ENCODE results near the gene TRIM41.
"Not testable (repeated sequence)": the region's sequence is repeated elsewhere in the genome, so short reads cannot be mapped to it uniquely, and the experiment has no call there.

Gene TRIM41

GRCh38 chr5:181192337-181193046 is 30.6 kb upstream of the TRIM41 start:
- DNase-seq (ENCODE audit: low read depth in 2 of 2): no peak

DNA sequence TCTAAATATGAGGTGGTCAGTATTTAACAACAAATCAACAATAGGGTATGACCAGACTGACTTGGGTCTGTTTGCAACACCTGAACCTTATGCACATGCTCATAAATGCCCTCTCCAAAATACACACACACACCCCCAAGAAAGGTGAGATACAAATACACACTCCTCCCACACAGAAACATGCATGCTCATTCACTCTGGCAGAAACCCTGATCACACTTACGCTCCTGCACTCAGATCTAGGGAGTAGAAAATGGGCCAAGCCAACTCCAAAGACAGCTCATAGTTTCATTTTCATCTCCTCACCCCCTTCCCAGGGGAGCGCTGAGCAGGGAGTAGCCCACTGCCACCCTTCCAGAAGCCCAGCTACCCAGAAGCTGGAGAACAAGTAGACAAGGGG is 29.4 kb upstream of the TRIM41 start:
- no peak for DNase-seq (ENCODE audit: low read depth in 2 of 2)

DNA sequence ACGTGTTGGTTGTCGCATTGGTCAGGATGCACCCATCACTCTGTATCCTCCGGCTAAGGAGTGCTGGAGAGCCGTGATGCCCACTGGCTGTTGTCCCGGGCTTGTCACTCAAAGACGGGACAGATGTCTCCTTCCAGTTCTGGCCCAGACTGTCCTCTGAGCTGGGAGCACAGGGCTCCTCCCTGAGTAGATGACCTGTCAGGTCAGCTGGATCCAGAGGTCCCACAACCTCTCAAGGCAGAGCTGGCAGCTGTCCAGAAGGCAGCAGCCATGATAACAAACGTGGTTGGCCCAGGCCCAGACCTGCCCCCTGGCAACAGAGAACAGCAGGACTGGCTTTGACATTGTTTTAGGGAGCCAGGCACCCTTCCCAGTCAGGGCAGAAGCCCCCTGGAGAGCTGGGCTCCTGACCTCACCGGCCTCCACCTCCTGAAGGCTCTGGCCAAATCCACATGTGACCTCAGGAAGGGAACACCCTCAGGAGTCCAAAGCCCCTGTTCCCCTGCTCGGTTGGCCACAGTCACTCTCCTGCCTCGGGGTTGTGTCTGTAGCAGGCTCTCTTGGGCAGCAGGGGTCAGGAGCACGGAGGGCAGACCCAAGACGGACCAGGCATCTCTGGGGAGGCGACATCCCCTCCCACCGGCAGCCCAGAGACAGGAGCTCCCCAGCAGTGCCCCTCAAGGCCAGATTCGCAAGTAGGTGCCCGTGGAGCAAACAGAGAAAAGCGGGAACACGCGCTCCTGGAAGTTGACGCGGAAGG is 28.4 kb upstream of the TRIM41 start:
- no peak for DNase-seq (ENCODE audit: low read depth in 2 of 2)

GRCh38 chr5:181195249-181195761 is 27.8 kb upstream of the TRIM41 start:
- DNase-seq (ENCODE audit: low read depth in 2 of 2): no peak

- DNase-seq (ENCODE audit: low read depth in 2 of 2): no peak
These were observed 25.6 kb upstream of the TRIM41 start for GRCh38 chr5:181197326-181197951.

DNA sequence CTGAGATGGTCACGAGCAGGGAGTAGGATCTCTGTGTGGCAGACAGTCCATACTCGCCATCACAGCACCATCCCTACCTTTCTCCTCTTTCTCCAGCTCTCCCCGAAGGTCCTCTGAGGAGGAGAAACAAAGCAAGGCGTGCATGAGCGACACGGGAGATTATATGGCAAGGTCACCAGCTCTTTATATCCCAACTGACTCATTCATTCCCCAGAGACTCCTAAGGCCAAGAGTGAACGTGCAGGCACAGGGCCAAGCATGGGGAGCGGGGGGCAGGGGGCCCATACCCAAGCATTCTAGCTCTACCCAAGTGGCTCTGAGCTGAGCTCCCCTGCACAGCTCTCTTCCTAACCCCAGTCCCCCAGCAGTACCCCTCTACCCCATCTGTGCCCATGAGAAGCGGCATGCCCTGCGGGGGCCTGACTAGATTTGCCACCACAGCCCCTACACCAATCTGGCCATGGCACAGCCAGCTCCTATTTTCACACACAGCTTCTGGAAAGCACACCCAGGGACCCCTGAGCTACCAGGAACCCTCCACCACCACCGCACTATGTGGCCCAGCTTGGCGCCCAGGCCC is 24.9 kb upstream of the TRIM41 start:
- no peak for DNase-seq (ENCODE audit: low read depth in 2 of 2)

DNA sequence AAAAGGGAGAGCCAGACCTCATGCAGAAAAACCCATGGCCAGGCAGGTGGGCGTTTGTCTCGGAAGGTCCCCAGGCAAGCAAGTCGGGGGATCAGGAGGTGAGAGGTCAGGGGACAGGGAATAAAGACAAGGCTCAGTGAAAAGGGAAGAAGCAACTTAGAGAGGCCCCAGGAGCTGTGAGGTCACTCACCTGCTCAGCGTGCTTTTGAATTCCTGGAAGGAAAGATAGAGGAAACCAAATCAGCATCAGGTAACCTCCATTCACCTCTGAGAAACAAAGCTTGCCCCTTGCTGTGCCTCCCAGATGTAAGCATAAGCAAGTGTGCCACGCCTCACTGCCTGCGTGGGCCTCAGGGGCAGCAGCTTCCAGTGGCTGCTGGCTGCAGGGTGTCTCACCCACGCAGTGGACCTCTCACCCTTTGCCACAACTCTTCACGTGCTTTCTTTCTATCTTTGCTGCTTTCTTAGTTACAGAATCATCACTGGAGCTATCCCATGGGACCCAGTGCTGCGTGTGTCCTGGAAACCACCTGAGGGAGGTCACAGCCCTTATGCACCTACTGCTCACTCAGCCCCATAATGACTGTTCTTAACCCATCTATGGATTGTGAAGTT is 24.1 kb upstream of the TRIM41 start:
- DNase-seq (ENCODE audit: low read depth in 2 of 2): no peak

DNA sequence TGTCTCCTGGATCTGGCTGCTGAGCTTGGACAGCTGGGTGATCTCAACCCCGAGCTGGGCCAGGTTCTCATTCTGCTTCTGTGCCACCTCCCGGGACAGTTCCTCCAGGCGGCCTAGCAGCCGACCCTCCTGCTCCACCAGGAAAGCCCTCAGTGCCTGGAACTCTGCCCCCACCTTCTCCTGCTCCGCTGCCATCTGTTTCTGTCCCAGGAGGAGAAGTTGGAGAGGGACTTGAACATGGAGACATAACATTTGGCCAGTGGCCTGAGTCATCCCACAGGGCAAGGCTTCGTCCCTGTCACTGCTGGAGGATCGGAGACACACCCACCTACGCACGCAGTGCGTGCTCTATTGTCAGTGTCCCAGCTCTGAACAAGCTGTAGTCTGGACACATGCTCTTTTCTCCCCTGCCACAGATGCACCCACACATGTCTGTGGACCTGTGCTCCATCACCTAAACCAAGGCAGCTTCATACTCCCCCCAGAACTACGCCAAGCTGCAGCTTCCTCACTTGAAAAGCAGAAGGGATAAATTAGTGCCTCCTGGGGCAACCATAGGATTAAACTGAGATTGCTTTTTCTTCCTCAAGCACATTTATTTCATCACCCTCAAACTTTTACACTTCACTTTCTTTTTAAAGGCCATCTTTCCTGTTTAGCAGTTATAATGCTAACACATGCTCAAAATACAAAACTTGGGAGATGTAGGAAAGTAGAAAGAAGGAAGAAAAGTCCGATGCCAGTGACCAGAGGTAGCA is 23.0 kb upstream of the TRIM41 start:
- no peak for DNase-seq (ENCODE audit: low read depth in 2 of 2)

- no peak for DNase-seq (ENCODE audit: low read depth in 2 of 2)
These were observed 22.3 kb upstream of the TRIM41 start for GRCh38 chr5:181200816-181201215.

DNA sequence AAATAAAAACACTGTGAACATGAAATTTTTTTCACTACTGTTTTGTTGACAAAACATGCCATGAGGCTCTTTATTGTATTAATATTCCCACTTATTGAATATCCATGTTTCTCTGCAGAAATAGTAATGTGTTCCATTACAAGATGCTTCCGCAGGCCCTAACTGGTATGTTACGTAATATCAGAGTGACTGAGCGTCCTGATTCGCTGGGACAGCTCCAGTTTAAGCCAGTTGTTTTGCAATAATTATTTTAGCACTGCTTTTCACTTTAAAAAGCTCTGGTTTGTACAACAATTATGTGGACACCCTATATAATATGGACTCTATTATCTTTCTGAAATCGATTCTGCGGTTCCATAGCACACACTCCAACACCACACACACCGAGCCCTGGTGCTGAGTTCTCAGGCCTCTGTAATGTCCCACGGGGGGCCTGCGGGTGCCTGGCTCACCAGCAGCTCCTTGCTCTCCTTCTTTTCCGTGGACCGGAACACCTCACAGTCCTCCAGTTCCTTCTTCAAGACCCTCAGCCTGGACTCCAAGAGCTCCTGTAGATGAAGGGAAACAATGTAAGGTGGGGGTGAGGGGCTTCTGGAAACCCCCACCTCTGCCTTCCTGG is 19.9 kb upstream of the TRIM41 start:
- no peak for DNase-seq (ENCODE audit: low read depth in 2 of 2)

- DNase-seq (ENCODE audit: low read depth in 2 of 2): no peak
These were observed 19.3 kb upstream of the TRIM41 start for GRCh38 chr5:181203777-181204112.

GRCh38 chr5:181204113-181204825 is 18.8 kb upstream of the TRIM41 start:
- DNase-seq (ENCODE audit: low read depth in 2 of 2): no peak

DNA sequence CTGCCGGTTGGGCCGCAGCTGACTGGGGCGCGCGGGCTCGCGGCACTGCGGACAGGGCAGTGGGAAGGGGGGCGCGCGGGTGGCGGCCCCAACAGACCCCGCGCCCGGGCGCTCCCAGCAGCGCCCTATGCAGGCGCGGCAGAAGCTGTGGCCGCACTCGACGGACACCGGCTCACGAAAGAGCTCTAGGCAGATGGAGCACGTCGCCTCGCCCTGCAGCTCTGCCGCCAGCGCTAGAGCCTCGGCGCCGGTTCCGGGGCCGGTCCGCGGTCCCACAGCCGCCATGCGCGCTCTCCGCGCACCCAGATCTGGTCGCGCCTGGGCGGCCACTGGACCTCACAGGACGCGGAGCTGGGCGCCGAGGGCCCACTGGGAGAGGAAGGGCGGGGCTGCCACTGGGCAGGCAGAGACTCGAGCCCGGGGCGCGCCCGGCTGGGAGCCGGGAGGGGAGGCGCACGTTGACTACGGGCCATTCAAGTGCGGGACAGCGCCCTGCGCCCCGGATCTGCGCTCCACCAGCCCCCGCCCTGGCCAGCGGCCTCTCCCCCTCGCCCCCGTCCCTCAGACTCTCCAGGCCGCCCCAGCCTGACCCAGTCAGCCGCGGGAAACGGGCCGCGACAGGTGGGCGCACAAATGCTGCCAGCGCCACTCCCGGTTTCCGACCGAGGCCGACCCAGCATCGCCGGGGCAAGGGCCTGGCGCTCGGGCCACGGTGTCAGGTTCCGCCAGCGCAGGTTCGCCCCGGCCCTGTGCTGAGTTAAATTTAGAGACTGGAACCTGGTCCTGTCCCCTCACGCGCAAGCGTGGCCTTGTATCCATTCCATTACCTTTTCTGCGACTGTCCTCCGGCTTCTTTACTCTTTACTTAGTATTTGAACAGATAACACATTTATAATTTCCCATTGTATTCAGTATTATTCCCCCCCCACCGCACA is 18.0 kb upstream of the TRIM41 start, which contains the start of gene TRIM7:
TRIM7 (minus strand) TSS at position 371 of the 935 bp plus-strand sequence; CDS start at position 285, 86 bp downstream.
- no peak for DNase-seq (ENCODE audit: low read depth in 2 of 2)

DNA sequence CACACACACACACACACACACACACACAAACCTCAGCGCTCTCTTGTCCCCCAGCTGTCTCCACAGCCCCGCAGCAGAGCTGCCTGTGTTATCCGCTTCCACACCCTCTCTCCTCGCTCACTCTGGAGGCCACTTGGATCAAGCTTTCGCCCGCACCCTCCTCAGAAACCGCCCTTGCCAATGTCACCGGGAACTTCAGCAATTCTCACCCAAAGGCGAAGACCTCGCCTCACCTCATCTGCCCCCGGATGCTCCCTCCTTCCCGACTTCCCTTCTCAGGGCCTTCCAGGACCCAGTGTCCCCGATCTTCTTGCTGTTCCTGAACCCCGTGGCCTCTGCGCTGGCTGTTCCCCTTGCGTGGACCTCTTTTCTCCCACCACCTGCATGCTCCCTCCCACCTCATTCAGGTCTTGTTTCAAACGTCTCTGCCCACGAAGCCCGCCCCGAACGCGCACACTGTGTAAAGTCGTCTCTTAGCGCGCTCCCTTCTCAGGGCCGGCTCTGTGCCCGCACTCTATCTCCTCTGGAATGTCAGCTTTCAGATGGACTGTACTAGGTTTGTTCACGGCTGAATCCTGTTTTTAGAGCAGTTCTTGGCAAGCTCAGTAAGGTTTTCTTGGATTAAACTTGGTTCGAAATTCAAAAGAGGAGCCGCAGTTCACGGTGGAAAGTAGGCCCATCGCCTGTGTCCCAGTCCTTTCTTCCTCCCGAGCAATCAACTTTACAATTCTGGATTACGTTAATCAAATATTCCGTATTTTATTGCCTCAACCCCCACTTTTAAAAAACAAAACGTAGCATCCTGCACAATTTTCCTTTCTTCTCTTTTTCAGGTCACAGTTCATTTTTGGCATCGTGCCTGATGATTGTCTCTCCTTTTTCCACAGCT is 17.1 kb upstream of the TRIM41 start:
- no peak for DNase-seq (ENCODE audit: low read depth in 2 of 2)

GRCh38 chr5:181207214-181207959 is 15.7 kb upstream of the TRIM41 start:
- peak in 1 of 2 donors; percentile 86 for DNase-seq (ENCODE audit: low read depth in 2 of 2)

DNA sequence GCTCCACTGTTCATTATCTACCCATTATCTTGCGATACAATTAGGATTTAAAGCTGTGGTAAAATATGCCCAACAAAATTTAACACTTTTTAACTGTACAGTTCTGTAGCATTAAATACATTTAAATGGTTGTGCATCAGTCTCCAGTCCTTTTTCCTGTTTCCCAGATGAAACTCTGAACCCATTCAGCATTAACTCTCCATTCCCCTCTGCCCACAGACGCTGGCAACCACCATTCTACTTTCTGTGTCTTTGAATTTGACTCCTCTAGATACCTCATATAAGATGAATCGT is 15.2 kb upstream of the TRIM41 start:
- DNase-seq (ENCODE audit: low read depth in 2 of 2): no peak

- not testable (repeated sequence) for DNase-seq (ENCODE audit: low read depth in 2 of 2)
These were observed 14.1 kb upstream of the TRIM41 start for GRCh38 chr5:181209006-181209405.

Measured in stimulated activated CD4-positive, alpha-beta T cell treated with anti-CD3 and anti-CD28 coated beads, Interleukin-1b, Interleukin-23, amount 100 ng/mL, for 1 hour (primary cell).